ENCODE measurements around the gene ASB18. TPM values are rescaled to one million over a fixed set of nuclear protein-coding genes. Genes with fewer than 3 reads are reported as not detected.

Gene ASB18
- total RNA-seq (not detected), polyA plus RNA-seq (not detected), total RNA-seq (not detected)

DNA sequence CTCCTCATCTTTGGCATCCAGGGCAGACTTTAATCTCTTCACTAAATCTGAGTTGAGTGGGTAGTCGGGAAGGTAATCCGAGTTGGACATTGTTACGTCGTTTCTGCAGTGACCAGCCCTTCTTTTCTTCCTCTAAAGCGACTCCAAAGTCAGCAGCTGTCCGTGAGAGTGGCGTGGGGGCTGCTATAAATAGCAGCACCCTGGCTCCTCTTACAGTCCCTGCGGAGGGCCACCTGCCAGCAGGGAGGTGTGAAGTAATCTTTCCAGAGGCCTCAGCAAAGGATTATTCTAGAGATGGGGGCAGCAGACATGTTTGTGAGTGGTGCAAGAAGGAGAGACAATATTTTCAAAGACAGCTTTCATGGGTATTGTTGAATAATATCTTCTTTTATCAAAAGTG, at the start of gene ASB18:
Gene ASB18 (minus strand): TSS at position 151 of the 400 bp plus-strand sequence. CDS start 61 bp downstream, at position 90.
- H3K27me3 Mint-ChIP-seq = peaks cover 0 to 66% (median 49%) of the 10 kb centered on the region in 5 donors

DNA sequence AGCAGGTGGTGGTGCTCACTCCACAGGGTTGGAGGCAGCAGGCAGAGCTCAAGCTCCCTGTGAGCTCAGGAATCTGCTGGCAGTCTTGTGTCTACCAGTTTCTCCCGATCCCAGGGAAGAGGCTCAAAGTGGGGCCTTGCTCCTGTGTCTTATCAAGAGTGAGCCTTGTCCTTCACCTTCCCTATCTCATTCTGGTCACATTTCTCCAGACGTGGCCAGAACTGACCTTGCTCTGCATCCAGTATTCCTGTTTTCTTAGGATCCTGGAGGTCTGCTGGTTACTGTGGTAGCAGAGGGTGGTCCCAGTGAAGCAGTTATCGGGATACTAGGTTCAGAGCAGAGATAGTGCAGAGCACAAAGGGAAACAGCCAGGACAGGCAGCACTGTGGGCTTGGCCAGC, 47.1 kb upstream of the ASB18 start:
- Histone ChIP-seq H3K36me3 (ENCODE audit: control insufficient read depth in 2 of 3, insufficient read depth in 3 of 3, low read length in 3 of 3) (no peaks in the 10 kb centered on the region), H3K27ac (ENCODE audit: low read depth, low read length) (no peak overlapping the region), H3K9me3 (ENCODE audit: control insufficient read depth in 2 of 3, low read length in 3 of 3) (no peaks in the 10 kb centered on the region), H3K4me1 (ENCODE audit: control insufficient read depth in 2 of 2, insufficient read depth in 2 of 2, low read length in 2 of 2) (no peaks in the 10 kb centered on the region), H3K4me3 (ENCODE audit: low read length) (no peak overlapping the region), H3K27me3 (ENCODE audit: control insufficient read depth in 2 of 2, insufficient read depth in 2 of 2, low read length in 2 of 2) (no peaks in the 10 kb centered on the region)
- ChIA-PET CTCF (no interaction called here), POLR2A (no interaction called here)
- Mint-ChIP-seq H3K4me3 (no peak overlapping the region), H3K27ac (no peak overlapping the region), H3K27me3 (peaks cover 0 to 25% (median 23%) of the 10 kb centered on the region in 5 donors), H3K4me1 (no peaks in the 10 kb centered on the region), H3K36me3 (no peaks in the 10 kb centered on the region), H3K9me3 (peaks cover 0 to 30% (median 8%) of the 10 kb centered on the region in 11 donors)
- no peak for DNase-seq
- intact Hi-C loops (cut with micrococcal nuclease) = no loop called here
- no peak for ATAC-seq

More for the DNA sequence above, at the start of gene ASB18:
- H3K27ac ChIP-seq (ENCODE audit: low read depth, low read length) = no peak within 1 kb of the TSS
- H3K4me1 ChIP-seq (ENCODE audit: control insufficient read depth in 2 of 2, insufficient read depth in 2 of 2, low read length in 2 of 2) = no peaks in the 10 kb centered on the region
- Mint-ChIP-seq H3K27ac (no peak within 1 kb of the TSS), H3K9me3 (peaks cover 5 to 31% (median 8%) of the 10 kb centered on the region in 11 donors), H3K4me3 (no peak within 1 kb of the TSS), H3K36me3 (peaks cover 0 to 10% (median 0%) of the 10 kb centered on the region in 5 donors), H3K4me1 (no peaks in the 10 kb centered on the region)
- ChIA-PET CTCF (no interaction called here), POLR2A (no interaction called here)
- no peak within 1 kb of the TSS for H3K4me3 ChIP-seq (ENCODE audit: low read length)
- no peaks in the 10 kb centered on the region for H3K27me3 ChIP-seq (ENCODE audit: control insufficient read depth in 2 of 2, insufficient read depth in 2 of 2, low read length in 2 of 2)
- no peak for DNase-seq
- H3K9me3 ChIP-seq (ENCODE audit: control insufficient read depth in 2 of 3, low read length in 3 of 3) = peaks cover 0 to 6% (median 0%) of the 10 kb centered on the region in 3 experiments
- intact Hi-C loops (cut with micrococcal nuclease) = no loop called here
- no peaks in the 10 kb centered on the region for H3K36me3 ChIP-seq (ENCODE audit: control insufficient read depth in 2 of 3, insufficient read depth in 3 of 3, low read length in 3 of 3)
- no peak for ATAC-seq

- H3K36me3 ChIP-seq (ENCODE audit: control insufficient read depth in 2 of 3, insufficient read depth in 3 of 3, low read length in 3 of 3) = no peaks in the 10 kb centered on the region
- ChIA-PET CTCF (no interaction called here), POLR2A (no interaction called here)
- H3K27ac ChIP-seq (ENCODE audit: low read depth, low read length) = no peak overlapping the region
- no peak overlapping the region for H3K27ac Mint-ChIP-seq
- no peaks in the 10 kb centered on the region for H3K4me1 Mint-ChIP-seq
- intact Hi-C loops (cut with micrococcal nuclease) = no loop called here
- peaks cover 0 to 25% (median 14%) of the 10 kb centered on the region in 5 donors for H3K27me3 Mint-ChIP-seq
- H3K27me3 ChIP-seq (ENCODE audit: control insufficient read depth in 2 of 2, insufficient read depth in 2 of 2, low read length in 2 of 2) = no peaks in the 10 kb centered on the region
- no peak for DNase-seq
- H3K4me3 ChIP-seq (ENCODE audit: low read length) = no peak overlapping the region
- no peak overlapping the region for H3K4me3 Mint-ChIP-seq
- H3K36me3 Mint-ChIP-seq = no peaks in the 10 kb centered on the region
- ATAC-seq = no peak
- H3K4me1 ChIP-seq (ENCODE audit: control insufficient read depth in 2 of 2, insufficient read depth in 2 of 2, low read length in 2 of 2) = no peaks in the 10 kb centered on the region
- peaks cover 0 to 30% (median 8%) of the 10 kb centered on the region in 11 donors for H3K9me3 Mint-ChIP-seq
- H3K9me3 ChIP-seq (ENCODE audit: control insufficient read depth in 2 of 3, low read length in 3 of 3) = no peaks in the 10 kb centered on the region
These were observed 45.4 kb upstream of the ASB18 start for GRCh38 chr2:236309669-236310029.

DNA sequence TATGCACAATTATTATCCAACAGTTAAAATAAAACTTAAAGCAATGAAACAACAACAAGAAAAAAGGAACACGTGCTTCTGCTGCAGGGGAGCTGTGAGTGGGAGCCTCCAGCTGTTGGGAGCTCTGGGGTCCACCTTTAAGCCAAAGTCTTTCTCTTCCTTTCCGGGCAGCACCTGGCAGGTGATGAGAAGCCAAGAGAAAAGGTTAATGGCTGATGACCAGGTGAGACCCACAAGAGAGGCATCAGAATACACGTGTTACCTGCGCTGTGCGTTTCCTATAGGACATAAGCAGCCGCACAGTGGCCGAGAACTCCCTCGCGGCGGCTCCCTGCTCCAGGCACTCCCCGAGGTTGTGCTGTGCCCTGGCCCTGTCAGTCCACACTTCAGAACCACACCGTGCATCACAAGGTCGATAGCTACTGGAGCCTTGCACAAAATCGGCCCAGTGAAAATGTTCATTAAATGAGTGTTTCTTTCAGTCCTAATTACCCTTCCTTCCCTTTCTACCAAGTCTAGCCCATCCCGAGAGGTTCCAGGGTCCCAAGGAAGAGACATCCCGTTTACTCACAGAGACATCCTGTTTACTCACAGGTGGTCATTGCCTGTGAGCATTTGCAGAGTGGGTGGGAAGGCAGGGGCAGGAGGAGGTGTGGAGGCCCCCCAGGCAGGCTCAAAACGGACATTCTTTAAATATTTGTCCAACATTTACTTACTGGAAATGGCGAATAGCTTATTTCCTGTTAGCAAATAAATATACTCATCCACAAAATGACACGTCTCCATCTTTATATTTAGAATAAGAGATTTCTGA, 44.9 kb upstream of the ASB18 start:
- Mint-ChIP-seq H3K4me1 (no peaks in the 10 kb centered on the region), H3K4me3 (no peak overlapping the region), H3K9me3 (peaks cover 0 to 28% (median 8%) of the 10 kb centered on the region in 11 donors), H3K27ac (no peak overlapping the region), H3K27me3 (peaks cover 0 to 25% (median 14%) of the 10 kb centered on the region in 5 donors), H3K36me3 (no peaks in the 10 kb centered on the region)
- ChIA-PET CTCF (no interaction called here), POLR2A (no interaction called here)
- H3K27me3 ChIP-seq (ENCODE audit: control insufficient read depth in 2 of 2, insufficient read depth in 2 of 2, low read length in 2 of 2) = no peaks in the 10 kb centered on the region
- no peaks in the 10 kb centered on the region for H3K4me1 ChIP-seq (ENCODE audit: control insufficient read depth in 2 of 2, insufficient read depth in 2 of 2, low read length in 2 of 2)
- DNase-seq (no peak), ATAC-seq (no peak)
- H3K9me3 ChIP-seq (ENCODE audit: control insufficient read depth in 2 of 3, low read length in 3 of 3) = no peaks in the 10 kb centered on the region
- H3K4me3 ChIP-seq (ENCODE audit: low read length) = no peak overlapping the region
- intact Hi-C loops (cut with micrococcal nuclease) = no loop called here
- no peaks in the 10 kb centered on the region for H3K36me3 ChIP-seq (ENCODE audit: control insufficient read depth in 2 of 3, insufficient read depth in 3 of 3, low read length in 3 of 3)
- no peak overlapping the region for H3K27ac ChIP-seq (ENCODE audit: low read depth, low read length)

- no peaks in the 10 kb centered on the region for H3K9me3 ChIP-seq (ENCODE audit: control insufficient read depth in 2 of 3, low read length in 3 of 3)
- Mint-ChIP-seq H3K27ac (no peak overlapping the region), H3K9me3 (peaks cover 0 to 14% (median 4%) of the 10 kb centered on the region in 11 donors), H3K4me3 (no peak overlapping the region), H3K4me1 (no peaks in the 10 kb centered on the region), H3K27me3 (peaks cover 0 to 22% (median 14%) of the 10 kb centered on the region in 5 donors), H3K36me3 (no peaks in the 10 kb centered on the region)
- DNase-seq (no peak), ATAC-seq (no peak)
- no peak overlapping the region for H3K27ac ChIP-seq (ENCODE audit: low read depth, low read length)
- intact Hi-C loops (cut with micrococcal nuclease) = no loop called here
- CTCF ChIA-PET = no interaction called here
- POLR2A ChIA-PET = no interaction called here
- H3K4me3 ChIP-seq (ENCODE audit: low read length) = no peak overlapping the region
- H3K4me1 ChIP-seq (ENCODE audit: control insufficient read depth in 2 of 2, insufficient read depth in 2 of 2, low read length in 2 of 2) = no peaks in the 10 kb centered on the region
- H3K36me3 ChIP-seq (ENCODE audit: control insufficient read depth in 2 of 3, insufficient read depth in 3 of 3, low read length in 3 of 3) = no peaks in the 10 kb centered on the region
- no peaks in the 10 kb centered on the region for H3K27me3 ChIP-seq (ENCODE audit: control insufficient read depth in 2 of 2, insufficient read depth in 2 of 2, low read length in 2 of 2)
These were observed 43.4 kb upstream of the ASB18 start for GRCh38 chr2:236307641-236308040.

GRCh38 chr2:236306825-236307540, 42.8 kb upstream of the ASB18 start:
- Histone ChIP-seq H3K4me3 (ENCODE audit: low read length) (no peak overlapping the region), H3K27ac (ENCODE audit: low read depth, low read length) (no peak overlapping the region), H3K4me1 (ENCODE audit: control insufficient read depth in 2 of 2, insufficient read depth in 2 of 2, low read length in 2 of 2) (no peaks in the 10 kb centered on the region), H3K36me3 (ENCODE audit: control insufficient read depth in 2 of 3, insufficient read depth in 3 of 3, low read length in 3 of 3) (no peaks in the 10 kb centered on the region), H3K9me3 (ENCODE audit: control insufficient read depth in 2 of 3, low read length in 3 of 3) (no peaks in the 10 kb centered on the region), H3K27me3 (ENCODE audit: control insufficient read depth in 2 of 2, insufficient read depth in 2 of 2, low read length in 2 of 2) (no peaks in the 10 kb centered on the region)
- POLR2A ChIA-PET = no interaction called here
- intact Hi-C loops (cut with micrococcal nuclease) = no loop called here
- CTCF ChIA-PET = no interaction called here
- H3K4me3 Mint-ChIP-seq = no peak overlapping the region
- no peaks in the 10 kb centered on the region for H3K36me3 Mint-ChIP-seq
- H3K4me1 Mint-ChIP-seq = no peaks in the 10 kb centered on the region
- peaks cover 0 to 22% (median 19%) of the 10 kb centered on the region in 5 donors for H3K27me3 Mint-ChIP-seq
- DNase-seq (no peak), ATAC-seq (no peak)
- peaks cover 0 to 7% (median 0%) of the 10 kb centered on the region in 11 donors for H3K9me3 Mint-ChIP-seq
- no peak overlapping the region for H3K27ac Mint-ChIP-seq

Measured in naive thymus-derived CD4-positive, alpha-beta T cell (primary cell).